Dendritic cell treated with granulocyte-macrophage colony-stimulating factor and Interleukin-4, amounts not matched to agents 40 ng/mL and 50 ng/mL, for 4 days (primary cell): ENCODE results near the gene MAN1C1.

Source experiments
- H3K27ac Mint-ChIP-seq: one replicate; pipeline ENCODE4 v1.8.0; 2022; ENCODE audit warnings: mild to moderate bottlenecking, mixed read lengths
- H3K27me3 Mint-ChIP-seq: one replicate; pipeline ENCODE4 v1.8.0; 2022; ENCODE audit warnings: mild to moderate bottlenecking, mixed read lengths
- H3K36me3 Mint-ChIP-seq: one replicate; pipeline ENCODE4 v1.8.0; 2022; ENCODE audit warnings: low read depth, mixed read lengths
- H3K4me1 Mint-ChIP-seq: one replicate; pipeline ENCODE4 v1.8.0; 2022; ENCODE audit warnings: low read depth, mixed read lengths
- H3K4me3 Mint-ChIP-seq: one replicate; pipeline ENCODE4 v1.8.0; 2022; ENCODE audit warnings: mild to moderate bottlenecking, moderate library complexity, mixed read lengths
- H3K9me3 Mint-ChIP-seq: one replicate; pipeline ENCODE4 v1.8.0; 2022; ENCODE audit warnings: mixed read lengths
- intact Hi-C: fragments of 100-400 bp; cut with micrococcal nuclease; formaldehyde crosslinking; loops from one replicate; pipeline ENCODE4 v1.15.0; 2022

Gene MAN1C1

DNA sequence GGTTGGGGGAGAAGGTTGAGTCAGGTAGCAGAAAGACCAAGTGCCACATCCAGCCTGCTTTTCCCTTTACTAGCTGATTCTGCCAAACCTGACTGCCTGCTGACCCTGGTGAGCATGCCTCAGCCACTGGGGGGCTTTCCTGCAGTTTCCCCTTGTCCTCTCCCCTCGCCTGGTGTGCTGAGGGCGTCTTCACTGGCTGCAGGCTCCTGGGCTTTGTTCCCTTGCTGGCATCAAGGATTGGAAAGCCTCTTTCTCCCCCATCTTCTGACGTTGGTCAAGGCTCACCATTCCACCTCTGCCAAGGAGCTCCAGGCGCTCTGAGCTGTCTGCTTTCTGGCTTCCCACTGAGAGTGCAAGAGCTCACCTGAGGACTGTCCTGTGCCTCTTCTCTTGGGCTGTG, 28.4 kb downstream of the MAN1C1 start:
- no peaks in the 10 kb centered on the region for H3K9me3 Mint-ChIP-seq
- H3K27ac Mint-ChIP-seq = no peak overlapping the region
- no peak overlapping the region for H3K4me3 Mint-ChIP-seq
- peaks cover 17% of the 10 kb centered on the region for H3K4me1 Mint-ChIP-seq
- H3K27me3 Mint-ChIP-seq = peaks cover 5% of the 10 kb centered on the region
- peaks cover 25% of the 10 kb centered on the region for H3K36me3 Mint-ChIP-seq
- intact Hi-C loops = no loop called here

GRCh38 chr1:25645637-25646400, 29.2 kb downstream of the MAN1C1 start:
- peaks cover 25% of the 10 kb centered on the region for H3K36me3 Mint-ChIP-seq
- no peaks in the 10 kb centered on the region for H3K9me3 Mint-ChIP-seq
- H3K4me3 Mint-ChIP-seq = no peak overlapping the region
- no peak overlapping the region for H3K27ac Mint-ChIP-seq
- H3K27me3 Mint-ChIP-seq = peaks cover 5% of the 10 kb centered on the region
- intact Hi-C loops = no loop called here
- H3K4me1 Mint-ChIP-seq = peaks cover 17% of the 10 kb centered on the region

- Mint-ChIP-seq H3K4me1 (peaks cover 9% of the 10 kb centered on the region), H3K9me3 (no peaks in the 10 kb centered on the region), H3K36me3 (peaks cover 25% of the 10 kb centered on the region), H3K27ac (no peak overlapping the region), H3K4me3 (no peak overlapping the region), H3K27me3 (peaks cover 5% of the 10 kb centered on the region)
- intact Hi-C loops = no loop called here
Measured at GRCh38 chr1:25647106-25647505, 30.5 kb downstream of the MAN1C1 start.

GRCh38 chr1:25647863-25648262, 31.3 kb downstream of the MAN1C1 start:
- Mint-ChIP-seq H3K36me3 (peaks cover 25% of the 10 kb centered on the region), H3K4me1 (peaks cover 1% of the 10 kb centered on the region), H3K9me3 (no peaks in the 10 kb centered on the region), H3K27me3 (peaks cover 5% of the 10 kb centered on the region), H3K4me3 (no peak overlapping the region), H3K27ac (no peak overlapping the region)
- intact Hi-C loops = no loop called here

- Mint-ChIP-seq H3K27me3 (peaks cover 4% of the 10 kb centered on the region), H3K36me3 (peaks cover 24% of the 10 kb centered on the region), H3K9me3 (no peaks in the 10 kb centered on the region), H3K27ac (no peak overlapping the region), H3K4me3 (no peak overlapping the region), H3K4me1 (no peaks in the 10 kb centered on the region)
- intact Hi-C loops = no loop called here
Measured at GRCh38 chr1:25648681-25649440, 32.3 kb downstream of the MAN1C1 start.

DNA sequence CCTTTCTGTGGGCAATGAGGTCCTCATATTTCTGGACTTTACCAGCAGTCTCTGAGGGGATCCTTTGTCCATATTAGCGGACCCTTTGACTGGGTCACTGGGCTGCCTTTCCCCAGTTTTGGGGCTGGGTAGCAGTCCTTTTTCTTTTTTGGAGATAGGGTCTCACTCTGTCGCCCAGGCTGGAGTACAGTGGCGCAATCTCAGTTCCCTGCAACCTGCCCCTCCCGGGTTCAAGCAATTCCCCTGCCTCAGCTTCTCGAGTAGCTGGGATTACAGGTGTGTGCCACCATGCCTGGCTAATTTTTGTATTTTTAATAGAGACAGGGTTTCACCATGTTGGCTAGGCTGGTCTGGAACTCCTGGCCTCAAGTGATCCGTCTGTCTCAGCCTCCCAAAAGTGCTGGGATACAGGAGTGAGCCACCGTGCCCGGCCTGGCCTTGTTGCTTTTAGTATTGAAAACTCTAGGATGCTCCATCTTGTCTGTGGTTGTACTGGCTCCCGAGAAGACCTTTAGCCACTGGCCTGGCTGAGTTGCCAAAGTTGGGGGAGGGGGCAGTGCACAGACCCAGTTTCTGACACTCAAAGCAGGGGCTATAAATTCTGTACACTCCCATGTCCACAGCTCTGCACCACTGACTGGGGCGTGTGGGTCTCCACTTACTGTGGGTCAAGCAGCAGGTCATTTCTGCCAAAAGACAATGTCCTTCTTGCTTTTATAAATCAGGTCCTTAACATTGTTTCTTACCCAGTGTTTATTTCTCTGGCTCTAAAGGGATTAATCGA, 33.1 kb downstream of the MAN1C1 start:
- H3K27me3 Mint-ChIP-seq = no peaks in the 10 kb centered on the region
- intact Hi-C loops = no loop called here
- no peak overlapping the region for H3K27ac Mint-ChIP-seq
- H3K4me1 Mint-ChIP-seq = no peaks in the 10 kb centered on the region
- H3K36me3 Mint-ChIP-seq = peaks cover 25% of the 10 kb centered on the region
- H3K9me3 Mint-ChIP-seq = no peaks in the 10 kb centered on the region
- H3K4me3 Mint-ChIP-seq = no peak overlapping the region

GRCh38 chr1:25650289-25650576, 33.6 kb downstream of the MAN1C1 start:
- peaks cover 28% of the 10 kb centered on the region for H3K36me3 Mint-ChIP-seq
- H3K9me3 Mint-ChIP-seq = no peaks in the 10 kb centered on the region
- intact Hi-C loops = no loop called here
- H3K4me1 Mint-ChIP-seq = no peaks in the 10 kb centered on the region
- H3K27ac Mint-ChIP-seq = no peak overlapping the region
- no peak overlapping the region for H3K4me3 Mint-ChIP-seq
- no peaks in the 10 kb centered on the region for H3K27me3 Mint-ChIP-seq

GRCh38 chr1:25651036-25651640, 34.5 kb downstream of the MAN1C1 start:
- intact Hi-C loops = no loop called here
- H3K27ac Mint-ChIP-seq = no peak overlapping the region
- no peak overlapping the region for H3K4me3 Mint-ChIP-seq
- peaks cover 26% of the 10 kb centered on the region for H3K36me3 Mint-ChIP-seq
- no peaks in the 10 kb centered on the region for H3K4me1 Mint-ChIP-seq
- no peaks in the 10 kb centered on the region for H3K27me3 Mint-ChIP-seq
- no peaks in the 10 kb centered on the region for H3K9me3 Mint-ChIP-seq

DNA sequence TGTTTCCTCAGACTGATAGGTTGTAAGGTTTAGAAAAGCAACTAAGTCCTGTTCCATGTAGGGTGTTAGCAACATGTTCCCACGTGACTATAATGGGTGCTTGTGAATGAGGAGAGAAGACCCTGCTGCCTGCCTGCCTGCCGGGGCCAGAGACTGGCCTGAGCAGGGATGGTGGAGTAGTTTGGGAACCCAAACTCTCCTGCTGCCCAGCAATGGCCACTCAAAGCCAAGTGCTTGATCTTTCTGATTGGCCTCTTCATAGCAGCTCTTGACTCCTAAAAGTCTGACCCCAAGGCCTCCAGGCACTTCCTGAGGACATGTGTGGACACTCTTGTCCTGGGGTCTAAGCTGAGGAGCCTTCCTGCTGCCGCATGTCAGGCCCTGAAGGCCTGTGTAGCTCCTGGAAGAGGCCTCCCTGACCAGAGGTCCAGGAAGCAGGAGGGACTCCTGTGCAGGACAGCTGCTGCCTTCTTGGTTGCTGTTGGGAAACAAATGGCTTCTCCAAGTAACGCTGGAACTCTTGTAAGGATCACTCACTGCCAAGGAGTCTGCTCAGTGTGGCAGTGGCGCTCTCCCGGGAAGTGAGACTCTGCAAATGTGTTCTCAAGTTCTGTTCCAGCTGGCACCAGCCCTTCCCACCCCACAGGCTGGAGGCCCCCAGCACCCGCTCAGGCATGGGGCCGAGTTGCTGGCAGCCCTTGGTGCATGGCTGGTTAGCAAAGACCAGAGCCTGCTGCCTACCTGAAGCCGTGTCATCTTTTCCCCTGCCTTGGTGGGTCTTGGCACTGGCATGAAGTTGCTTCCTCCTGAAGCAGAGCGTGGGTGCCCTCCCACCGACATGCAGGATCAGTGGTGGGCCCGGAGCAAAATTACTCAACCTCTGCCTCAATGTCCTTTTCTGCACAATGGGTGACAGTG, 35.5 kb downstream of the MAN1C1 start:
- peaks cover 18% of the 10 kb centered on the region for H3K36me3 Mint-ChIP-seq
- H3K9me3 Mint-ChIP-seq = no peaks in the 10 kb centered on the region
- H3K27me3 Mint-ChIP-seq = no peaks in the 10 kb centered on the region
- no peak overlapping the region for H3K4me3 Mint-ChIP-seq
- H3K4me1 Mint-ChIP-seq = no peaks in the 10 kb centered on the region
- intact Hi-C loops = no loop called here
- H3K27ac Mint-ChIP-seq = no peak overlapping the region

DNA sequence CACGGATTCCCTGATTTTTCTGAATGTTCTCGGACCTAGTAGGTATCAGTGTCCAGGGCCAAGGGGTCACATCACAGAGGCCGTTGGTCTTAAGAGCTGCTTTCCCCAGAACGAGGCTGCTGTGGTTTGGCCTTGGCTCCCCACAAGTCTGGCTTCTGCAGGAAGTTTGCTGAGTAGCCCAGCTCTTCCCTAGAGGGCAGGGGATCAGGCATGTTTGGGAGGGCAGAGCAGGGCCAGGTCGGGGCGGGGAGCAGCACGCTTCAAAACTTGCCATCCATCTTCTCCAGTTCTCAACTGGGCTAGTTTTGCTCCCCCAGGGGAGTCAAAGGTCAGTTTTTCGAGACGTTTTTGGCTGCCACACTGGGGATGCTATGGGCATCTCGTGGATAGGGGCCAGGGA, 37.0 kb downstream of the MAN1C1 start:
- intact Hi-C loops = no loop called here
- H3K4me3 Mint-ChIP-seq = no peak overlapping the region
- H3K27ac Mint-ChIP-seq = no peak overlapping the region
- H3K9me3 Mint-ChIP-seq = no peaks in the 10 kb centered on the region
- no peaks in the 10 kb centered on the region for H3K27me3 Mint-ChIP-seq
- H3K36me3 Mint-ChIP-seq = peaks cover 20% of the 10 kb centered on the region
- H3K4me1 Mint-ChIP-seq = peaks cover 2% of the 10 kb centered on the region

GRCh38 chr1:25654109-25654660, 37.6 kb downstream of the MAN1C1 start:
- intact Hi-C loops = no loop called here
- Mint-ChIP-seq H3K9me3 (no peaks in the 10 kb centered on the region), H3K27ac (no peak overlapping the region), H3K4me1 (peaks cover 8% of the 10 kb centered on the region), H3K36me3 (peaks cover 26% of the 10 kb centered on the region), H3K4me3 (no peak overlapping the region), H3K27me3 (no peaks in the 10 kb centered on the region)

- Mint-ChIP-seq H3K9me3 (no peaks in the 10 kb centered on the region), H3K27me3 (no peaks in the 10 kb centered on the region), H3K36me3 (peaks cover 26% of the 10 kb centered on the region), H3K4me3 (no peak overlapping the region), H3K4me1 (peaks cover 15% of the 10 kb centered on the region), H3K27ac (no peak overlapping the region)
- intact Hi-C loops = no loop called here
Measured at GRCh38 chr1:25657121-25657882, 40.7 kb downstream of the MAN1C1 start.
